ENCODE measurements around the gene COL8A2. TPM values are rescaled to one million over a fixed set of nuclear protein-coding genes. Genes with fewer than 3 reads are reported as not detected.

Gene COL8A2
- polyA plus RNA-seq, 3 donors: 0.90 to 3.0 (median 1.6) TPM

- under 1% methylated on average over 80 of the region's 88 CpGs for WGBS (ENCODE audit: insufficient coverage)
- Histone ChIP-seq H3K9ac (ENCODE audit: insufficient read depth, low read length, poor library complexity, severe bottlenecking) (peak within 1 kb of the TSS; percentile 99), H3K79me2 (ENCODE audit: insufficient read depth, low read length) (peaks cover 60% of the 10 kb centered on the region), H3K4me1 (ENCODE audit: control insufficient read depth in 1 of 2, insufficient read depth in 2 of 2, low read length in 2 of 2) (peaks cover 70 to 80% of the 10 kb centered on the region in 2 donors), H3K27ac (ENCODE audit: low read depth in 1 of 2, low read length in 2 of 2) (peak within 1 kb of the TSS; percentile 88 to 97), H3K4me3 (replicated peaks in 1 of 3; ENCODE audit: low read depth in 2 of 3, low read length in 3 of 3) (peak within 1 kb of the TSS; percentile 84 to 99 (median 86)), H2AFZ (ENCODE audit: insufficient read depth, low read depth, low read length, poor library complexity, severe bottlenecking) (peak within 1 kb of the TSS; percentile 44), H4K20me1 (ENCODE audit: insufficient read depth, low read length) (peaks cover 38% of the 10 kb centered on the region), H3K27me3 (ENCODE audit: control insufficient read depth in 2 of 2, insufficient read depth in 2 of 2, low read length in 2 of 2) (no peaks in the 10 kb centered on the region), H3K4me2 (replicated peaks; ENCODE audit: extremely low read depth, low read length, poor library complexity, severe bottlenecking) (peak within 1 kb of the TSS; percentile 92), H3K36me3 (replicated peaks in 1 of 2; ENCODE audit: control insufficient read depth in 1 of 2, insufficient read depth in 2 of 2, low read length in 2 of 2) (peaks cover 2 to 12% of the 10 kb centered on the region in 2 donors), H3K9me3 (replicated peaks in 1 of 2; ENCODE audit: control insufficient read depth in 1 of 2, insufficient read depth in 1 of 2, low read length in 2 of 2) (no peaks in the 10 kb centered on the region)
- no peak for TF ChIP-seq CTCF (IDR thresholded peaks at IDR 0.05)
- peaks cover 15 to 21% of the 10 kb centered on the region in 2 donors for H3K36me3 Mint-ChIP-seq
- peaks cover 0 to 2% (median 2%) of the 10 kb centered on the region in 3 donors for H3K27me3 Mint-ChIP-seq (ENCODE audit: low read depth in 3 of 3)
- intact Hi-C loops (cut with micrococcal nuclease): no loop called here
- peaks cover 71% of the 10 kb centered on the region for H3K4me1 Mint-ChIP-seq
- peak within 1 kb of the TSS; percentile 89 to 98 (median 96) for H3K27ac Mint-ChIP-seq
- no peaks in the 10 kb centered on the region for H3K9me3 Mint-ChIP-seq
- peak within 1 kb of the TSS; percentile 90 to 91 for H3K4me3 Mint-ChIP-seq
- peak; percentile 84 to 90 (median 89) for DNase-seq
These were observed 30.6 kb upstream of the COL8A2 start, which contains the start of gene MAP7D1 for GRCh38 chr1:36155408-36156328. Gene MAP7D1 (plus strand): TSS chr1:36156160. CDS start chr1:36156418, 258 bp downstream.

- TF ChIP-seq CTCF (IDR thresholded peaks at IDR 0.05): no peak
- Histone ChIP-seq H3K27me3 (ENCODE audit: control insufficient read depth in 2 of 2, insufficient read depth in 2 of 2, low read length in 2 of 2) (no peaks in the 10 kb centered on the region), H3K79me2 (ENCODE audit: insufficient read depth, low read length) (peaks cover 52% of the 10 kb centered on the region), H3K9me3 (replicated peaks in 1 of 2; ENCODE audit: control insufficient read depth in 1 of 2, insufficient read depth in 1 of 2, low read length in 2 of 2) (no peaks in the 10 kb centered on the region), H4K20me1 (ENCODE audit: insufficient read depth, low read length) (peaks cover 30% of the 10 kb centered on the region), H3K4me2 (replicated peaks; ENCODE audit: extremely low read depth, low read length, poor library complexity, severe bottlenecking) (peak overlapping the region; percentile 92), H3K4me1 (ENCODE audit: control insufficient read depth in 1 of 2, insufficient read depth in 2 of 2, low read length in 2 of 2) (peaks cover 70 to 80% of the 10 kb centered on the region in 2 donors), H2AFZ (ENCODE audit: insufficient read depth, low read depth, low read length, poor library complexity, severe bottlenecking) (peak overlapping the region; percentile 21), H3K27ac (ENCODE audit: low read depth in 1 of 2, low read length in 2 of 2) (peak overlapping the region; percentile 88 to 97), H3K36me3 (replicated peaks in 1 of 2; ENCODE audit: control insufficient read depth in 1 of 2, insufficient read depth in 2 of 2, low read length in 2 of 2) (peaks cover 2 to 8% of the 10 kb centered on the region in 2 donors), H3K9ac (ENCODE audit: insufficient read depth, low read length, poor library complexity, severe bottlenecking) (peak overlapping the region; percentile 99), H3K4me3 (replicated peaks in 1 of 3; ENCODE audit: low read depth in 2 of 3, low read length in 3 of 3) (peak overlapping the region; percentile 57 to 99 (median 77))
- Mint-ChIP-seq H3K36me3 (peaks cover 15 to 21% of the 10 kb centered on the region in 2 donors), H3K4me3 (peak overlapping the region; percentile 79 to 90), H3K4me1 (peaks cover 71% of the 10 kb centered on the region), H3K27ac (peak overlapping the region; percentile 89 to 98 (median 96)), H3K27me3 (ENCODE audit: low read depth in 3 of 3) (peaks cover 0 to 2% (median 2%) of the 10 kb centered on the region in 3 donors), H3K9me3 (no peaks in the 10 kb centered on the region)
- intact Hi-C loops (cut with micrococcal nuclease): no loop called here
- DNase-seq: no peak
- no CpG with 5 or more reads among the region's 6 CpGs for WGBS (ENCODE audit: insufficient coverage)
These were observed 29.9 kb upstream of the COL8A2 start for GRCh38 chr1:36154765-36155407.

All from CD14-positive monocyte (primary cell).